Stimulated activated naive CD8-positive, alpha-beta T cell treated with anti-CD3 and anti-CD28 coated beads, Interleukin-15, Interleukin-2, amounts not matched to agents 100 ng/mL and 50 ng/mL, for 24 hours (primary cell): ENCODE data around the gene NT5E.

ENCODE experiments used
- H3K27ac Mint-ChIP-seq: one replicate; pipeline ENCODE4 v1.8.0; 2021; ENCODE audit warnings: mild to moderate bottlenecking, mixed read lengths
- H3K27me3 Mint-ChIP-seq: one replicate; pipeline ENCODE4 v1.8.0; 2021; ENCODE audit warnings: mixed read lengths
- H3K36me3 Mint-ChIP-seq: one replicate; pipeline ENCODE4 v1.8.0; 2021; ENCODE audit warnings: low read depth, mixed read lengths
- H3K4me1 Mint-ChIP-seq: one replicate; pipeline ENCODE4 v1.8.0; 2021; ENCODE audit warnings: low read depth, mixed read lengths
- H3K4me3 Mint-ChIP-seq: one replicate; pipeline ENCODE4 v1.8.0; 2021; ENCODE audit warnings: mild to moderate bottlenecking, mixed read lengths
- H3K9me3 Mint-ChIP-seq: one replicate; pipeline ENCODE4 v1.8.0; 2021; ENCODE audit warnings: mixed read lengths

The NT5E gene

DNA sequence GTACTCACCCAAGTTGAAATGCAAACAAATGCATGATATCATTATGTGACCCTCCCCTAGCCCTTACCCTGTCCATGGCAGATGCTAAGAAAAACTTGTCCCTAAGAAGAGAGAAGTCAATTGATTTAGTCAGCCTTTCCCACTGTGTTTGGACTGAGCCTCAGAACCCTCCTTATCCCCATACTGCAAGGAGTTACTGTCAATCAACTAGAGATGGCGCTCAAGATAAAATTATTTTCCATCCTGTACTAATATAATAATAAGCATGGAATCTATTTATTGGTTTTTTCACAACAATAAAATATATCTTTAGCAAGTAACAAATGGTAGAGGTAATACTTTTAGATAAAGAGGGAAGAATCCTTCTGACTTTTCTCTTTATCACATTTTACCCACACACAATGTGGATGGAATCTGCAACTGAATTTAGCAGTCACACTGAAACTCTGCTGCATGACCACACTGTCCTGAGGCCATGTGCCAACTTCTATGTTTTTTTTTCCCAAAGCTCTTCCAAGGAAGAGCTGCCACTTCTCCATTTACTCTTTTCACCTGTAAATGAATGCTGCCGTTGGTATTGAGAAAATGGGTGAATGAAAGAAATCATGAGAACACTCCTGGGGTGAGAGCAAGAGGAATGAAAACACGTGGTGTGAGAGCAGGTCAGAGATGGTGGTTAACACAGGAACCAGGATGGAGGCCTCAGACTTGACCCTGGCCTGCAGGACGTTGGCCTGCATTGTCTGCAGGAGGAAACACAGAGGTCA lies 10.5 kb downstream of the NT5E start:
- Mint-ChIP-seq H3K9me3 (no peaks in the 10 kb centered on the region), H3K4me3 (peak overlapping the region; percentile 81), H3K36me3 (peaks cover 4% of the 10 kb centered on the region), H3K27me3 (no peaks in the 10 kb centered on the region), H3K4me1 (peaks cover 100% of the 10 kb centered on the region), H3K27ac (peak overlapping the region; percentile 99)

DNA sequence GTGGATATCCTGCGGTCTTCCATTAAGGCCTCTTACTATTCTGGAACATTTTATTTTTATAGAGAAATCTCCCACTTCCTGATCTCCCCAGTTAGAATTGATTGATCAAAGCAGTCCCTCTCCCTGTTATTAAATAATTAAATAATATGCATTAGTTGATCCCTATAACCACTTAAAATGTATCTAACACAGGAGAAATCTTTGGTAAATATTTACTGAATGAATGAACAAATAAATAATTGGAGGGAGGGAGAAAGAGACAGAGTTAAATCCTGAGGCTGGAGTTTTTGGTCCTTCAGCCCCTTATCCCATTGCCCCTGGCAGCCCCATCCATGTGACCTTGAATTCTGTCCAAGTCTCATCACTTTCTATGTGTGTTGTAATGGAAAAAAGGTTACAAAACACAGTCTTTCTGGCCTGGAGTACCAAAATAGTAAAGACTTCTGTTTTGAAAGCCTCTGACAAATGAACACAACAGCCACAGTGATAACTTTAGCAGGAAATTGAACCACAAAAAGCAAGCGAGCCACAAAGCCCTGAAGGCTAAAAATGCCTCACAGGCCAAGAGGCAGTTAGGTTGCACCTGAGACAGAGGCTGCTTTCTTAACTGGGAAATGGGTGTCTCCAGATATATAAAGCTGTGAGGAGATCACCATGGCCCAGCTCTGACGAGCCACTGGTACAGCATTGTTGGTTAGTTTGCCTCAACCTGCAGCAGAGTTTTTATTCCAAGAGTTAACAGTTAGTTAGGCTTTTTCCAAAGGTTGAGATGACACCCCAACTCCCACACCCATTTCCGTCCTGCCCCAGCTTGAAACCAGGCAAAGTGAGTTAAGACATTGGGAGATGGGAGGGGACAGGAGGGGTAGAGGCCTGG lies 11.3 kb downstream of the NT5E start:
- H3K27me3 Mint-ChIP-seq: no peaks in the 10 kb centered on the region
- no peaks in the 10 kb centered on the region for H3K36me3 Mint-ChIP-seq
- H3K4me1 Mint-ChIP-seq: peaks cover 100% of the 10 kb centered on the region
- H3K4me3 Mint-ChIP-seq: peak overlapping the region; percentile 81
- H3K9me3 Mint-ChIP-seq: no peaks in the 10 kb centered on the region
- peak overlapping the region; percentile 99 for H3K27ac Mint-ChIP-seq

DNA sequence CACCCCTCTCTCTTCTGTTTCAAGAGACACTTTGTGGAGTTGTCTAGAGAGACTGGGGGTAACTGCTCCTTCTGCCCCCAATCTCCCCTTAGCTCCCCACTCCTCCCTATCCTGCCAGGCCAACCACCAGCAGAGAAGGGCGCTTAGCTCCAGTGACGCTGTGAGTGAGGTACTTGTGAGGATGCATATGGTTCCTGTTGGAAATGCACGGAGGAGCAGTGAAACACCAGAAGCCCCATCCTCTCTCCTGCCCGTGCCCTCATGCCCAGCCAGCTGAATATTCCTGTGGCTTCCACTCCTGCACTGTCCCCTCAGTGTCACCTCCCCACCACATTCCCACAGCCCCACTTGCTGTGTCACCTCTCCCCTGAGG lies 11.9 kb downstream of the NT5E start:
- Mint-ChIP-seq H3K27ac (peak overlapping the region; percentile 99), H3K4me3 (peak overlapping the region; percentile 81), H3K36me3 (no peaks in the 10 kb centered on the region), H3K27me3 (no peaks in the 10 kb centered on the region), H3K9me3 (no peaks in the 10 kb centered on the region), H3K4me1 (peaks cover 100% of the 10 kb centered on the region)

DNA sequence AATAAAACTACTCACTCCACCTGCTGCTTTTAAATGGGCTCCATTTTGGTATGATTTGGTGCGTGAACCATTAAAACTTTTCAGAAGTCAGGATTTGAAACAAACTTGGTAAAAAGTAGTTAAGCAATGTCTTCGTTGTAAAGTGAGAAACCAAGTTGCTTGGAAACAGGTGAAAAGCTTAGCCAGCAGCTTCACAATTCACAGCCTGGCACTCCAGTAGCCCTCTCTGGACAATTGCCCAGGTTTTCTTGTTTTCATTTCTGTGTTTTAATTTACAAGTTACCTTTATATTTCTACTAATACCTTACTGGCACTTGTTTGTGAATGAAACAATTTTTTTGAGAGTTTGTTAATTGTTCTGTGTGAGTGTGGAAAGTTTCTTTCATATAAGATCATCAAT lies 12.8 kb downstream of the NT5E start:
- peaks cover 94% of the 10 kb centered on the region for H3K4me1 Mint-ChIP-seq
- H3K27me3 Mint-ChIP-seq: no peaks in the 10 kb centered on the region
- H3K9me3 Mint-ChIP-seq: no peaks in the 10 kb centered on the region
- H3K27ac Mint-ChIP-seq: peak overlapping the region; percentile 99
- no peaks in the 10 kb centered on the region for H3K36me3 Mint-ChIP-seq
- H3K4me3 Mint-ChIP-seq: peak overlapping the region; percentile 81

DNA sequence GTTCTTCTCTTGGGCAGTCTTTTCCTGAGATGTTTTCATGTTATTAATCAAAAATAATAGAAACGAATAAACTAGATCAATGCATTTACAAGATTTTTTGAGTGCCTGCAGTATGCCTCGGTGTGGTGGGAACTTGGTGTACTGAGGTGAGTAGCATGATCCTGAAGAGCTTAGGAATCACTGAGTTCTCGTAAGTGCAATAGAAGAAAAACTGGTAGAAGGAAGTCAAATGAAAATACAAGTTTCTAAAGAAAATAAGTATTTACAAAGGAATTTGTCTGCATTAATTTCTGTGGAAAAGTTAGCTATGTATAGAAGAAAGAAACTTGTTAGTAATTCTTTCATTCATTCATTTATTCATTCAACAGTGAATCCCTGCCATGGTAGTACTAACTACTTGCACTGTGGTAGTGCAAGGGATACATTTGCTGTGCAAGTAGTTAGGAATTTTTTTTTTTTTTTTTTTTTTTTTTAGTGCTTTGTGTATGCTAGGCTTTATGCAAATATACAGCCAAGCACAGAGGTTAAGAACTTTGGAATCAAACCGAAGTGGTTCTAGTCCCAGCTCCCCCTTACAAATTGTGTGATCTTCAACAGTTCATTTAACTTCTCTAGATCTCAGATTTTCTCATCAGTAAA lies 13.9 kb downstream of the NT5E start:
- H3K36me3 Mint-ChIP-seq: no peaks in the 10 kb centered on the region
- H3K9me3 Mint-ChIP-seq: no peaks in the 10 kb centered on the region
- no peaks in the 10 kb centered on the region for H3K27me3 Mint-ChIP-seq
- H3K4me3 Mint-ChIP-seq: peak overlapping the region; percentile 60
- peaks cover 84% of the 10 kb centered on the region for H3K4me1 Mint-ChIP-seq
- H3K27ac Mint-ChIP-seq: peak overlapping the region; percentile 99

DNA sequence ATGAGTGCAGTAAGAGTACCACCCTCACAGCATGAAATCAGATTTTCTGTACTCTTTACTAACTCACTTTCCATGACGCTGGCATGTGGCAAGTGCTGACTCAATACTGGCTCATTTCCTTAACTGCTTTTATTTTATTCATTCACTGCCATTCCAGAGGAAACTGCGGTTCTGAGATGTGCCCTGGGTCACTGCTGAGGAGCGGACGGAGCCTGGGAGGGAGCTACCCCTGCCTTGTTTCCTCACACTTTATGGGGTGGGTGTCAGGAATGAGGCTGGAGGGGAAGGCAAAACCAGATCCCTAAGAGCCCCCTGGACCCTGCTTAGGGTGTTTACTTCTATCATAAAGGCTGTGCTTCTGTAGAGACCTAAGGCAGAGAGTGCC lies 14.4 kb downstream of the NT5E start:
- H3K27ac Mint-ChIP-seq: peak overlapping the region; percentile 99
- no peaks in the 10 kb centered on the region for H3K9me3 Mint-ChIP-seq
- H3K4me1 Mint-ChIP-seq: peaks cover 81% of the 10 kb centered on the region
- H3K36me3 Mint-ChIP-seq: no peaks in the 10 kb centered on the region
- no peaks in the 10 kb centered on the region for H3K27me3 Mint-ChIP-seq
- peak overlapping the region; percentile 60 for H3K4me3 Mint-ChIP-seq

DNA sequence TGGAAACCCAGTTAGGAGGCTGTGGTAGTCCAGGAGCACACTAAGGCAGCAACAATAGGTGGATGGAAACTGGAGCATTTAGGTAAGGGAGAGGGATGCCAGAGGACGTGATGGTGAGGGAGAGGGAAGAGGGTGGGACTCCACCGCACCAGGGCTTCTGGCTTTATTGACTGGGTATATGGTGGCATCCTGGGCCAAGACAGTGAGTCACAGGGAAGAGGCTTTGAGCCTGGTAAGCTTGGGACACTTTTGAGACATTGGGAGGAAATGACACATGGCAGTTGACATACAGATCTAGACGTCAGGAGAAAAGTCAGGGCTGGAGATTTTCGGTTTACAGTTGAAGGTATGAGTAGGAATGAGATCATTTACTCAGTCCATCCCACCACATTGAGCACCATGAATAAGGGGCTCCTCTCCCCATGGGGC lies 14.9 kb downstream of the NT5E start:
- Mint-ChIP-seq H3K27ac (peak overlapping the region; percentile 99), H3K9me3 (no peaks in the 10 kb centered on the region), H3K4me1 (peaks cover 78% of the 10 kb centered on the region), H3K27me3 (no peaks in the 10 kb centered on the region), H3K4me3 (peak overlapping the region; percentile 60), H3K36me3 (no peaks in the 10 kb centered on the region)

DNA sequence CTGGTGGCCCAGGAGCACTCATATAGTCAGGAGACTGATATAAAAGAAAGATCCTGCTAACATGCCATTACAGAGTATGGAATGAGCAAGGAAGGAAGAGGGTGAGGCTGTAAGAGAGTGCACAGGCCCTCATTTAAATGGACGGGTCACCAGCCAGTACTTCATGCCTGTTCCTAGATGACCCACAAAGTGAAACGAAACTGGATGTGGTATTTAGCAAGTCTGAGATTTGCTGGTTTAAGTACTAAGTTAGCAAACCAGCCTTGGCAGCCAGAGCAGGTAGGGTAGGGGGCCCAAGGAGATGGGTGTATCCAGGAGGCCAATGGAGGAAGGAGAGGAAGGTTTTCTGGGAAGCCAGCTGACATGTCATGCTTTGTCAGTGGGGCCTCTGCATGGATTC lies 15.9 kb downstream of the NT5E start:
- Mint-ChIP-seq H3K4me1 (peaks cover 67% of the 10 kb centered on the region), H3K9me3 (no peaks in the 10 kb centered on the region), H3K27ac (peak overlapping the region; percentile 99), H3K36me3 (no peaks in the 10 kb centered on the region), H3K4me3 (peak overlapping the region; percentile 60), H3K27me3 (no peaks in the 10 kb centered on the region)

DNA sequence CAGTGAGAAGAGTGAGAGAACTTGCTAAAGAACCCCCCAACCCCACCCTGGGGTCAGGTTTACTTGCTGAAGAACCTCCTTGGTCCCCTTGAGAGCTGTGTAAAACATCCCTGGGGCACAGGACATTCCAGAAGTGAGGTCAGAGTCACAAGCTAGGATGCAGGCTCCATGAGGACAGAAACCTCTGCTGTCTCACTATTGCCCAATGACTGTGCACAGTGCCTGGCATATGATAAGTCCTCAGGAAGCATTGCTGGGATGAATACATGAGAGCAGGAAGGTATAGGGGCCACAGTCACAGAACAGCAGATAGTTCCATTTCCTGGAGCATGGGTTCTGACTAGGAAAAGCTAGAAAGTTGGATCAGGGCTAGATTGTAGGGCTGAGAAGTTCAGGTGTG lies 18.4 kb downstream of the NT5E start:
- peaks cover 5% of the 10 kb centered on the region for H3K36me3 Mint-ChIP-seq
- peaks cover 47% of the 10 kb centered on the region for H3K4me1 Mint-ChIP-seq
- no peaks in the 10 kb centered on the region for H3K27me3 Mint-ChIP-seq

DNA sequence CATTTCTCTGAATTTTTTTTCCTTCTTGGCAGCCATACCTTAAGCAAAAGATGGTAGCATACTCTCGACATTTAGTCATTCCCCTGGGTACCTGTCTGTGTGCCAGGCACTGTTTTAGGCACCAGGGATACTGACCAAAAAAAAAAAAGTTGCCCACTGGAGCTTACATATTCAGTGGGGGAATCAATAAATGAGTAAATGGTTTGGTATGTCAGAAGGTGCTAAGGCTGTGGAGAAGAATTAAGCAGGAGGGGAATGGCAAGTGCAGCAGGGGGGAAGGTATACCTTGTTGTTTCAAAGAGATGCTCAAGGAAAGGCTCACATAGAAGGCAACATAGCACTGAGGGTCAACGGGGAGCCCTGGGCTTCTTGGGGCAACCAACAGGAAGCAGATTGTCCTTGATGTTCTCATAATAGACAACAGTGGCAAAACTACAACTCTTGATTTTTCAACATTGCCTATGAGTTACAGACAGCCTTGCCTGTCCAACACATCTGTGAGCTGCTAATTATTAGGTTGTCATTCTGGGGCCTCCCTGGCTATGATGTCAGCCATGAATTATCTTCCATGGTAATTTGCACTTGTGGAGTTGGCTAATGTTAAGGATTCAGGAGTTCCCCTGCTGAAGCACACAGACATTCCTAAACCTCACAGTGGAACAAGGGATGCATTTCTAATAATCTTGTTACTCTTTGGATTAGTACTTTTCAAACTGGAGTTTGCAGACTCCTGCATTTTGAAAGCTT lies 19.6 kb downstream of the NT5E start:
- H3K36me3 Mint-ChIP-seq: peaks cover 10% of the 10 kb centered on the region
- no peaks in the 10 kb centered on the region for H3K9me3 Mint-ChIP-seq
- H3K27me3 Mint-ChIP-seq: no peaks in the 10 kb centered on the region
- no peak overlapping the region for H3K4me3 Mint-ChIP-seq
- no peak overlapping the region for H3K27ac Mint-ChIP-seq
- H3K4me1 Mint-ChIP-seq: peaks cover 42% of the 10 kb centered on the region

More for the DNA sequence above, 18.4 kb downstream of the NT5E start:
- Mint-ChIP-seq H3K4me3 (no peak overlapping the region), H3K27ac (no peak overlapping the region), H3K9me3 (no peaks in the 10 kb centered on the region)

DNA sequence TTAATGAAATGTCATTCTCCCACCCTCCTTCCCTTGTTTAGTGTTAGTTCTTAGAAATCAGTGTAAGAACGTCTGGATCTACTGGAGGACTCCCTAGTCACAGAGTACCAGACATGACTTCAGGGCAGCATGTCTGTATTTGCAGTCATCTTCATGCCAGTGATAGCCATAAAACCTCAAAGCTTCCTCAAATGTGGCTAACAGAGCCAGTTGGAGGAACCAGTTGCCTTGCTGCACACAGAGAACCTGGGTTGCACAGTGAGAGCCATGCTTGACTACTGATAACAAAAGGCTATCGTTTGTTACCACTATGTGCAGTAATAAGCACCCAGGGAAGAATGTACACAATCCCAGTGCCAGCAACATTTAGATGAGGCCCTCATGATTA lies 20.1 kb downstream of the NT5E start:
- Mint-ChIP-seq H3K4me1 (peaks cover 36% of the 10 kb centered on the region), H3K4me3 (no peak overlapping the region), H3K36me3 (peaks cover 11% of the 10 kb centered on the region), H3K9me3 (no peaks in the 10 kb centered on the region), H3K27ac (no peak overlapping the region), H3K27me3 (no peaks in the 10 kb centered on the region)

DNA sequence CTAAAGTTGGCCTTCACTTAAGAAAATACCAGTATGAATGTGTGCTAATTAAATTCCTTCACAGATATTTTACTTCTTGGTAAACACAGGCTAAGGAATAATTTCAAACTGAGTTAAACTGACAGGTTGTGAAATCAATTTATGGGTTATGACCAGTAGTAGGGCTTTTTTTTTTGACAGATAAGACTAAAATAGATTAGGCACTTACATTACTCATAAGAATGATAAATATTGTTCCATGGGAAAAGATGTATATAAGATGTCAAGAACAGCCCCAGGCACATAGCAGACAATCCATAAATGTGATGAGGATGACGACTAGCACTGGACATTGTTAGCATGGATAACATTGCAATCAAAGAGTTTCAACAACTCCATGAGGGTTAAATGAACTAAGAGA lies 22.9 kb downstream of the NT5E start:
- Mint-ChIP-seq H3K36me3 (peaks cover 30% of the 10 kb centered on the region), H3K27ac (no peak overlapping the region), H3K4me3 (no peak overlapping the region), H3K27me3 (no peaks in the 10 kb centered on the region), H3K4me1 (peaks cover 19% of the 10 kb centered on the region), H3K9me3 (no peaks in the 10 kb centered on the region)

DNA sequence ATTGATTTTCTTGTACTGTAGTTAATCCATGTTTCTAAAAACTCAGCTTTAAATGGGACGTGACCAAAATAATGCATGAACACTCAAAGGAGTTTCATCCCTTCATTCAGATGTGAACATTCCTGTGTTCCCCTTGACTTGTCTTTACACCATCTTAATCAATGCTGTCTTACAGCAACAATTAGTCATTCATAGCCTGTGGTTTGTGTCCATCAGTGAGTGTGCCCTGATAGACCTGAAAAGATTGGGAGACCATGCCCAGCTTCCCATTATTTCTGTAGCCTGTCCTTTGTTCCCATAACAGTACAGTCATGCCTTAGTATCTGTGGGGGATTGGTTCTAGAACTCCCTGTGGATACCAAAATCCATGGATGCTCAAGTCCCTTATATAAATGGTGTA lies 23.9 kb downstream of the NT5E start:
- no peak overlapping the region for H3K4me3 Mint-ChIP-seq
- no peaks in the 10 kb centered on the region for H3K9me3 Mint-ChIP-seq
- H3K36me3 Mint-ChIP-seq: peaks cover 30% of the 10 kb centered on the region
- H3K4me1 Mint-ChIP-seq: peaks cover 19% of the 10 kb centered on the region
- H3K27me3 Mint-ChIP-seq: no peaks in the 10 kb centered on the region
- no peak overlapping the region for H3K27ac Mint-ChIP-seq

DNA sequence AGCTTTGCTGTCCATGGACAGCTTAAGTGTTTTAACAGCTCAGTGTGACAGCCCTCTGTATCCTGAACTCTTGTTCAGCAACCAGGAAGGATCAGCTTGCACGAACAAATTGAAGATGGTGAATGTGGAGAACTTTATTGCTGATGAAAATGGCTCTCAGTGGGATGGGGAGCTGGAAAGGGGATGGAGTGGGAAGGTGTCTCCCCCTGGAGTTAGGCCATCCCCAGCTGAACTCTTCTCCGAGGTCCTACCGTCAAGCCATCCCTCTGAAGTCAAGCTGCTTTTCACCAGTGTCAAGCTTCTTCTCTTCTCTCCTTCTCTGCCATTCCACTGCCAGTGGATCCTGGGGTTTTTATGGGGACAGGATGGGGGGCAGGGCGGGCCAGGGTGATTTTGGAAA lies 26.6 kb downstream of the NT5E start:
- H3K4me1 Mint-ChIP-seq: peaks cover 19% of the 10 kb centered on the region
- H3K27me3 Mint-ChIP-seq: no peaks in the 10 kb centered on the region
- no peaks in the 10 kb centered on the region for H3K9me3 Mint-ChIP-seq
- H3K36me3 Mint-ChIP-seq: peaks cover 34% of the 10 kb centered on the region
- H3K27ac Mint-ChIP-seq: no peak overlapping the region
- no peak overlapping the region for H3K4me3 Mint-ChIP-seq
